ENCODE data around the gene CREG1. TPM values are rescaled to one million over a fixed set of nuclear protein-coding genes. Genes with fewer than 3 reads are reported as not detected.

Gene CREG1
- polyA plus RNA-seq, 1 donor from 2014 or later = 62.9 TPM

DNA sequence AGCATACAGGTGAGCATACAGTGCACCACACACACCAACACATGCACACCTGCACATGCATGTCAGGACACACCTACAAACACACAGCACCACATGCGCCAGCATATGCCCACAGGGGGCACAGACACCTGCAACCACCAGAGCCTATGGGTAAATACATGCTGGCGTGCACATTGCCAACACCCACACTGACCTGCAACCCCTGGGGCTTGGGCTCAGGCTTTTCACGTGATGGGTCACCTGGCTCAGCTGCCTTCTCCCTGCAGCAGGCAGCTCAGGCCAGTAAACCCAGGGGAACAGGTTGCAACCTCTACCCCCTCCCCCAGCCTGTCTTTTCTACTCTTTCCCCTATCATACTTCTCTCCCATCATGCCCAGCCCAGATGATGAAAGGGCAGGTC lies 43.3 kb downstream of the CREG1 start:
- Histone ChIP-seq H3K27me3 (ENCODE audit: insufficient read depth, low read depth, low read length) (no peaks in the 10 kb centered on the region), H3K9me3 (ENCODE audit: low read length) (no peaks in the 10 kb centered on the region), H3K9ac (ENCODE audit: low read length) (no peak overlapping the region), H4K20me1 (ENCODE audit: insufficient read depth) (no peaks in the 10 kb centered on the region), H3K79me2 (replicated peaks; ENCODE audit: insufficient read depth, low read length) (no peaks in the 10 kb centered on the region), H3K36me3 (ENCODE audit: insufficient read depth, low read length) (no peaks in the 10 kb centered on the region), H3K4me2 (ENCODE audit: low read length) (no peak overlapping the region), H3F3A (ENCODE audit: insufficient read depth, low read length, poor library complexity, severe bottlenecking) (no peaks in the 10 kb centered on the region), H2AFZ (ENCODE audit: low read depth, low read length) (no peak overlapping the region), H3K9me2 (ENCODE audit: insufficient read depth, low read length) (no peaks in the 10 kb centered on the region), H3K27ac (ENCODE audit: low read length) (no peak overlapping the region), H3K4me3 (ENCODE audit: low read length) (no peak overlapping the region)
- TF ChIP-seq POLR2AphosphoS5 (IDR thresholded peaks at IDR 0.05) (no peak), RAD21 (conservative IDR thresholded peaks at IDR 0.05) (no peak), TAF1 (IDR thresholded peaks at IDR 0.05; ENCODE audit: low read depth) (no peak), EZH2 (IDR thresholded peaks at IDR 0.05; ENCODE audit: borderline replicate concordance, insufficient read depth, low read length, poor library complexity, severe bottlenecking) (no peak), MXI1 (conservative IDR thresholded peaks at IDR 0.05; ENCODE audit: poor library complexity, severe bottlenecking) (no peak), EP300 (conservative IDR thresholded peaks at IDR 0.05; ENCODE audit: poor library complexity, severe bottlenecking) (no peak), SMC3 (conservative IDR thresholded peaks at IDR 0.05; ENCODE audit: poor library complexity) (no peak)
- TF ChIP-seq, protein P1, sequence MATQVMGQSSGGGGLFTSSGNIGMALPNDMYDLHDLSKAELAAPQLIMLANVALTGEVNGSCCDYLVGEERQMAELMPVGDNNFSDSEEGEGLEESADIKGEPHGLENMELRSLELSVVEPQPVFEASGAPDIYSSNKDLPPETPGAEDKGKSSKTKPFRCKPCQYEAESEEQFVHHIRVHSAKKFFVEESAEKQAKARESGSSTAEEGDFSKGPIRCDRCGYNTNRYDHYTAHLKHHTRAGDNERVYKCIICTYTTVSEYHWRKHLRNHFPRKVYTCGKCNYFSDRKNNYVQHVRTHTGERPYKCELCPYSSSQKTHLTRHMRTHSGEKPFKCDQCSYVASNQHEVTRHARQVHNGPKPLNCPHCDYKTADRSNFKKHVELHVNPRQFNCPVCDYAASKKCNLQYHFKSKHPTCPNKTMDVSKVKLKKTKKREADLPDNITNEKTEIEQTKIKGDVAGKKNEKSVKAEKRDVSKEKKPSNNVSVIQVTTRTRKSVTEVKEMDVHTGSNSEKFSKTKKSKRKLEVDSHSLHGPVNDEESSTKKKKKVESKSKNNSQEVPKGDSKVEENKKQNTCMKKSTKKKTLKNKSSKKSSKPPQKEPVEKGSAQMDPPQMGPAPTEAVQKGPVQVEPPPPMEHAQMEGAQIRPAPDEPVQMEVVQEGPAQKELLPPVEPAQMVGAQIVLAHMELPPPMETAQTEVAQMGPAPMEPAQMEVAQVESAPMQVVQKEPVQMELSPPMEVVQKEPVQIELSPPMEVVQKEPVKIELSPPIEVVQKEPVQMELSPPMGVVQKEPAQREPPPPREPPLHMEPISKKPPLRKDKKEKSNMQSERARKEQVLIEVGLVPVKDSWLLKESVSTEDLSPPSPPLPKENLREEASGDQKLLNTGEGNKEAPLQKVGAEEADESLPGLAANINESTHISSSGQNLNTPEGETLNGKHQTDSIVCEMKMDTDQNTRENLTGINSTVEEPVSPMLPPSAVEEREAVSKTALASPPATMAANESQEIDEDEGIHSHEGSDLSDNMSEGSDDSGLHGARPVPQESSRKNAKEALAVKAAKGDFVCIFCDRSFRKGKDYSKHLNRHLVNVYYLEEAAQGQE (IDR thresholded peaks at IDR 0.05; ENCODE audit: borderline replicate concordance) = no peak
- TF ChIP-seq, protein P2, sequence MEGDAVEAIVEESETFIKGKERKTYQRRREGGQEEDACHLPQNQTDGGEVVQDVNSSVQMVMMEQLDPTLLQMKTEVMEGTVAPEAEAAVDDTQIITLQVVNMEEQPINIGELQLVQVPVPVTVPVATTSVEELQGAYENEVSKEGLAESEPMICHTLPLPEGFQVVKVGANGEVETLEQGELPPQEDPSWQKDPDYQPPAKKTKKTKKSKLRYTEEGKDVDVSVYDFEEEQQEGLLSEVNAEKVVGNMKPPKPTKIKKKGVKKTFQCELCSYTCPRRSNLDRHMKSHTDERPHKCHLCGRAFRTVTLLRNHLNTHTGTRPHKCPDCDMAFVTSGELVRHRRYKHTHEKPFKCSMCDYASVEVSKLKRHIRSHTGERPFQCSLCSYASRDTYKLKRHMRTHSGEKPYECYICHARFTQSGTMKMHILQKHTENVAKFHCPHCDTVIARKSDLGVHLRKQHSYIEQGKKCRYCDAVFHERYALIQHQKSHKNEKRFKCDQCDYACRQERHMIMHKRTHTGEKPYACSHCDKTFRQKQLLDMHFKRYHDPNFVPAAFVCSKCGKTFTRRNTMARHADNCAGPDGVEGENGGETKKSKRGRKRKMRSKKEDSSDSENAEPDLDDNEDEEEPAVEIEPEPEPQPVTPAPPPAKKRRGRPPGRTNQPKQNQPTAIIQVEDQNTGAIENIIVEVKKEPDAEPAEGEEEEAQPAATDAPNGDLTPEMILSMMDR (IDR thresholded peaks at IDR 0.05; ENCODE audit: poor library complexity, severe bottlenecking) = no peak

DNA sequence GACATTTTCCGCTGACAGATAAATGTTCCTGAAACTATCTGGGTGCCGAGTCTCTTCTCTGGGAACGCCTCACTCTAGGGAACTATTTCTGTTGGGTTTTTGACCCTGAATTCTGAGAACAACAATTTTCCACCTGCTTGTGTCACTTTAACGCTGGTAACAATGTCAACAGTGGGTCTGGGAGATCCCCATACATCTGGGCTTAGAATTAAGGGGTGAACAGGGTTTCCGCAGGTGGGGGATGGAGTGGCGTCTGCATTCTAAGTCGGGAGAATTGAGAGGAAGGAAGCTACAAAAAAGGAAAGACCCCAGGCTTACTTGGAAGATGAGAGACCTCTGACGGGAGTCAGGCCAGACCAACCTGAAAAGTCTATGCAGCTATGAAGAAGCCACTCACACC lies 44.0 kb downstream of the CREG1 start:
- Histone ChIP-seq H3K27ac (ENCODE audit: low read length) (no peak overlapping the region), H3K9ac (ENCODE audit: low read length) (no peak overlapping the region), H3K4me2 (ENCODE audit: low read length) (no peak overlapping the region), H3K9me2 (ENCODE audit: insufficient read depth, low read length) (no peaks in the 10 kb centered on the region), H3K27me3 (ENCODE audit: insufficient read depth, low read depth, low read length) (no peaks in the 10 kb centered on the region), H3F3A (ENCODE audit: insufficient read depth, low read length, poor library complexity, severe bottlenecking) (no peaks in the 10 kb centered on the region), H3K36me3 (ENCODE audit: insufficient read depth, low read length) (no peaks in the 10 kb centered on the region), H3K9me3 (ENCODE audit: low read length) (no peaks in the 10 kb centered on the region), H3K4me3 (ENCODE audit: low read length) (no peak overlapping the region), H4K20me1 (ENCODE audit: insufficient read depth) (no peaks in the 10 kb centered on the region), H2AFZ (ENCODE audit: low read depth, low read length) (no peak overlapping the region), H3K79me2 (replicated peaks; ENCODE audit: insufficient read depth, low read length) (no peaks in the 10 kb centered on the region)
- TF ChIP-seq, protein P1 (IDR thresholded peaks at IDR 0.05; ENCODE audit: borderline replicate concordance) = no peak
- TF ChIP-seq, protein P2 (IDR thresholded peaks at IDR 0.05; ENCODE audit: poor library complexity, severe bottlenecking) = no peak
- TF ChIP-seq SMC3 (conservative IDR thresholded peaks at IDR 0.05; ENCODE audit: poor library complexity) (no peak), RAD21 (conservative IDR thresholded peaks at IDR 0.05) (no peak)
